Skeletal muscle cell (primary cell): ENCODE measurements around the gene ZNF407.
A peak's percentile ranks its signal among the peaks of the same experiment; 100 is the strongest.

Source experiments
- DNase-seq: peaks from one replicate; pipeline ENCODE4 v3.0.0-alpha.2; 2010; ENCODE audit warnings: low read depth
- H3K4me3 ChIP-seq: 2 replicates; pipeline ENCODE4 v1.5.1; 2011; ENCODE audit warnings: low read depth, mild to moderate bottlenecking, control low read depth, low read length, moderate library complexity

ZNF407 gene

DNA sequence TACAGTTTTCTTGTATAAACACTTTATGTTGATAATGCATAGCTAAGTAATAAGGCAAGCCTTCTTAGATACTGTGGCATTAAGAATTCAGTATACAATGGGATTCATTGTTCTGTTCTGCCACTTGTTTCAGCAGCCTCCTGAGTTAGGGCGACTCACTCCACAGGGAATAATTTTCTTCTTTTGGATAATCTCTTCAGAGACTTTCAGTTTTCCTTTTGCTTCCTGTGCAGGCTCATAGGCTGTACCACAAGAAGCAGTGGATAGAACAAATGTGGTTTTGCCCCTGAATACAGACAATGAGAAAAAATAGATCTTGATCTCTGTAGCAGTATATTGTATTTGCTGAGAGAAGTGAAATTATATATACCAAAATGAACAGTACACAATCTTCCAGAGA, 298.0 kb downstream of the ZNF407 start:
- no peak for DNase-seq
- no peak overlapping the region for H3K4me3 ChIP-seq

DNA sequence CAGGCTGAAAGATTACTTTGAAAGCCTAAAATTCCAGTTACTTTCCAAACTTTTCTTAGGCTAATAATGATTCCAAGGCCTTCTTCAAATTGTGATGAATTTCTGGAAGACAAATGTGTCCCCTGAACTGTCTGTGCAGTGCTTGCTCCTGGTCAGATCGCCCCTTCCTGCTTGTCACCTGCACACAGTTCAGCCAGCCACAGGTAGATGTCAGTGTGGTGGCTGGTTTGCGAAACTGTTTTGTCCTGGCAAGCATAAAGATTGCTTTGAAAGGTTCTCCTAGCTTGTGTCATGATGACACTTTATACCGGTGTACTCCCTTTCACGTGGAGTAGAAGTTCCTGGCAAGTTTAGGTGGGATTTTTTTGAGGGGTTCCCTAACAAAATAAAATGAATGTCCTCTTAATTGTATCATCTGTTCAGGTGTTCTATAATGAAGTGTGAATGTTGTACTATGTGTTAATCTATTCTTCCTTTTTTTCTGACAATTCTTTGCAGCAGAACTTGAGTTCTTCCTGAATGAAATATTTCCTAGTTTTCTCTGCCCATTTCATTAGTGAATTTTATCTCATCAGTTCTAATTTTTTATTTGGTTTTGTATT, 298.8 kb downstream of the ZNF407 start:
- no peak overlapping the region for H3K4me3 ChIP-seq
- no peak for DNase-seq

DNA sequence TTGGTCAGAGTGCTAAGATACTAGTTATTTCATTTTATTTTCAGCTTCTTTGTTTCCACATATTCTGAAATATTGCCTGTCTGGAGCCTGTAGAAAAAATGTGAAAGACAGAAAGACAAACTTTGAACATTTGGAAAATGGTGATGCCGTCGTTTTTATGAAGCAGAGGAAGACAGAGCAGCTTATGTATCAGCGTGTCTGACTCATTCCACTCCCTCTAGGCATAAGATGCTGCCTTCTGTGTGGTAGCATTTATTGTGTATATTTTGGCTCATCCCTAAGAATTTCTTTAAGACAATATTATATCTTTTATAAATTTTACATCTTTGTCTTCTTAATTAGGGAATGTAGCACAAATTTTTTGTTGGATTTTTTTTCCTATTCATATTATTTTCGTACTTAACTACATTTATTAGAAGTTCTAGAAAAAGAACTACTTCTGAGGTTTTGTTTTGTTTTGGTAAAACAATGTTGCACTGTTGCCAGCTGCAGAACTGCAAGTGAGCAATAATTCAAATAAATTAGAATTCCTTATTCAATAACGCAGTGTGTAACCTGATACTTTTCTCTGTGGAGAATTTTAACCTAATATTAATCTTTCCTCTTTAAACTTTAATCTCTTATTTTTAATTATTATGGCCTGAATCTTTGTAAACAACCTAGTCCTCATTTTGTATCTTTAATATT, 300.4 kb downstream of the ZNF407 start:
- H3K4me3 ChIP-seq: no peak overlapping the region
- DNase-seq: no peak

DNA sequence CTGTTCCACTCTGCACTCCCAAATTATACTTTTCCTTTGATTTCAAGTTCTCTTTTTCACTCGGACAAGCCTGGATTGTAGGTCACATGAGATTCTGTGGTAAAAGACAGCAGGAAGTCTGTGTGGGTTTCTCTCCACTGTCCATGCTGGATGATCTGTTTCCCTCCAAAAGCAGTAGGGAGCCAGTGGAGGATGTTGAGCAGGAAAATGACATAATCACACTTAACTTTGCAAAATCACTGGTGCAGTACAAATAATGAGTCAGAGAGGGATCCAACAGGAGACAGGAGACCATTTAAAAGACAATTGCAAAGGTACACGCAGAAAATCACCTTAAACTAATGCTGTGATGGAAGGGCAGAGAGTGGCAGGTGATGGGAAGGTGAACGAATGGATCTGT, 301.3 kb downstream of the ZNF407 start:
- H3K4me3 ChIP-seq: no peak overlapping the region
- DNase-seq: peak; percentile 44

DNA sequence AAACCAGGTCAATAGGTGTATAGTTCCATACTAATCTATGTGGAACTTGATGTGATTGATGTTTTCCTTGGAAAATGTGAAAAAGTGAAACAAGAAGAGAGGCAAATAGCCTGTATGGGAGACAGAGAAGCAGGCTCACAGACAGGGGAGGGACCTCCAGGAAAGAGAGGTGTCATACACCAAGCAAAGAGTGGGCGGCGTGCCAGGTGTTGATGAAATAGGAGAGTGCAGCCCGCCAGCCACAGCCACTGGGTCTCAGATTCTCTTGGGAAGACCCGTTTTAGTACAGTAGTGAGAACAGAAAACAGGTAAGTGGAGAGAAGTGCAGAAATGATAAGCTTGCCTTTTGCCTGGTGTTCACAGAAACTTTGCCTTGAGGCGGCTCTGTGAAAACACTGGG, 301.9 kb downstream of the ZNF407 start:
- no peak overlapping the region for H3K4me3 ChIP-seq
- DNase-seq: no peak

DNA sequence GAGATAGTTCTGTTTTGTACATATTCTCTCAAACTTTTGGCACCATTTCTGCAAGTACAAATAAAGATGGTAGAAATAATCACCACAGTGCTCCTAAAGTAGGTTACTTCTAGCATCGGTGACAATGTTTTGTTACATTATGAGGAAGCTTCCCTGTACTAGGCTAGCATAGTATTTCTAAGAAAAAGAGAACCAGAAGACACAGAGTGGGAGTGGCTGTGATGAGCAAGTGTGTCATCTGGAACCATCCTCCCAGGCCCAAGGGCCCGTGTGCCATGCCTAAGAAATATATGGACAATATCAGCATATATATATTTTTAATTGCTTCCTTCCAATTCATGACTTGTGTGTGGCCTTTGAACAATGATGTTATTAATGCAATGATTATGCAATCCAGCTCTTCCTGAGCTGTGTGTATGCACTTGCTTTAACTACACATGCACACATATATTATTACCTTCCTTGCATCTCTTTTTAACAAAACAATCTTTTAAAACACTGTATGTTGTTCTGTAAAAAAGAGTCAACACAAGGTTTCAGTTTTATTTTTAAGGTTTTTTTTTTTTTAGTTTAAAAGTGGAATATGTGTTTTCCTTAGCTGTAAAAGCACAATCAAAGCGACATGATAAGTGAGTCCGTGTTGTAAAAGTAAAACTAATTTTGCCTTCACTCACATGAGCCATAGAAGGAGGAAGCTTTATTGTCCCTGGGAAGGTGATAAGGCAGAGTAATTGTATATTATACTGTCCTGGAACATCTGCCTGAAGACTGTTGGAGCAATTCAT, 303.9 kb downstream of the ZNF407 start:
- no peak for DNase-seq
- H3K4me3 ChIP-seq: no peak overlapping the region

DNA sequence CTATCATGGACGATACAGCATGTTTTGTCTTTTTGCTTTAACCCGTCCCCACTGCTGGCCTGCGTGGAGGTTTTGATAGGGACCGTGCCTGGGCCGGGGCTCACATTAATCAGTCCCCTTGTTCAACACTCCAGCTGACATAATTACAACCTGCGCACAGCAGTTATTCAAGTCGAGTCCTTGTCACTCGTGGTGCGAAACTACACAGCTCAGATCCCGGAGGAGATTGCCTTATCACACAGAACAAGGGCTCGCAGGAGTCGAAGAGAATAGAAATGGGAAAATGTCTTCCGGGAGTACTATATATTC, 304.4 kb downstream of the ZNF407 start:
- DNase-seq: no peak
- no peak overlapping the region for H3K4me3 ChIP-seq

DNA sequence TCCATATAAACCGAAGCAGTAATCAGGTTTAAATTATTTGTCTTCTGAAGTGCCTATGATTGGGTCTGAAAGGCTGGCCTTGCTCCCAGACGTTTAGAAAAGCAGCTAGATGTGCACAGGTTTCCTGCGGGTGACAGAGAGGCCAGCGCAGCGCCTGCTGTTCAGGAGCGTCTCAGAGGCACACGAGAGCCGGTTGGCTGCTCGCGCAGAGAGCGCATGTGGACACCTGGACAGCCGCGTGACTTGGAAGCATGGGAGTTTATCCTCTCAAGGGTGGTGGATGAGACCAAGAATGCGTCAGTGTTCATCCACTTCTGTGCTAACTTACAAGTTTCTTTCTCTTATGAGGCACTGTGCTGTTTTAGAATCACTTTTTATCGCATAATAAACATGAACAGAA, 307.6 kb downstream of the ZNF407 start:
- peak overlapping the region; percentile 17 for H3K4me3 ChIP-seq
- peak; percentile 39 for DNase-seq

DNA sequence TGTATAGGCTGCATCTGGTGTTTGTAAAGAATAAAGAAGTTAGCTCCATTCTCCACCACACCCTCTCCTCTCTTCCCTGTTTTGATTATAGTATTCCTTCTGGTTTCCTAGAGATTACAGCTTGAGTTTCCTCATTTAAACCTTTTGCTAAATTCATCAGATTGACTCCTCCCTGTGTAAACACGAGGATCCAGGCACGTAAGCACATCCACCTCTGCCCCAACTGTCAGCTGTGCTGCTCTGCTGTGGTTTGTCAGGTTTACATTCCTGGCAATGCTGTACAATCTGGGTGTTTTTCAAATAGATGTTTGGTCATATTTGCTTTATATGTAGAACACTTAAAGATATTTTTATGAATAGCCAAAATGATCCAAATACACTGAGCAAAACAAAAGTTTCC, 308.5 kb downstream of the ZNF407 start:
- peak; percentile 41 for DNase-seq
- H3K4me3 ChIP-seq: peak overlapping the region; percentile 20

DNA sequence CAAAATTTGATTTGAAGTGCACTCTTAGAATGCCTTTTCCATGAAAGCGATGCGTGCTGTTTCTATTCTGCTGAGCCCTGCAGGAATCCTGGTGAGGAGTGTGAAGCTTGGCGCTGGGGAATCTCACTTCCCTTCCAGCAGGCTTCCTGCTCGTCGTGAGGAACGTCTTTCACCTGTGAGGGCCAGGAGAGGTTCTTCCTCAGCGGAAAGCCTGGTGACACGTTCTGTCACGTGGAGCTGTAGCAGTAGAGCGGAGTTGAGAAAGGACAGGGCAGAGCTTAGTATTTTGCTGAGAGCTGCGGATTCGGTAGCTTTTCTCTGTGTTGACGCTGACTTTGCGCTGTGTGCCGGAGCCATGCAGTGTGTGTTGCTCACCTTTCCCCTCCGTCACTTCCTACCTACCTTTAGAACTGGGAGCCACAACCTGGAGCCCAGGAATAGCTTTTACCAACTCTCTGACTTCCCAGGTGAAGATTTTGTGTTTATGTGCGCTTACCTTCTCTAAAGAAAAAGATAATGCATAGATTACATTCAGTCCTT, 316.5 kb downstream of the ZNF407 start:
- no peak for DNase-seq
- no peak overlapping the region for H3K4me3 ChIP-seq

DNA sequence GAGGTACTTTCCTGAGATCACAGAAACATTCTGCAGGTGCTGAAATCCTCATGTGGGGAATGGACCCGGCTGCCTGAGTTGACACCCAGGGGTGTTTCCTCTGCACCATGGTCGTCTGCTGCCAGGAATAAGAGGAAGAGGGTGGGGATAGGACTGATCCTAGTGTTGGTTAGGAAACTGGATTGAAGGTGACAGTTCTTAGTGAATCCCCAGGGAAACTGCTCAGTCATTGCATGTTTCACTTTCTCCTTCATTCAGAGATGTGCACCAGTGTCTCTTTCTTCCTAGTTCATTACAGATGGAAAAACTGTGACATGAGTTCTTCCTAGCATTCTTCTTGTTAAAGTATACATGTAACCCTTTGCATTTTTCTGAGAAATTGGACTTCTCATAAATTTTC, 317.0 kb downstream of the ZNF407 start:
- no peak overlapping the region for H3K4me3 ChIP-seq
- no peak for DNase-seq

DNA sequence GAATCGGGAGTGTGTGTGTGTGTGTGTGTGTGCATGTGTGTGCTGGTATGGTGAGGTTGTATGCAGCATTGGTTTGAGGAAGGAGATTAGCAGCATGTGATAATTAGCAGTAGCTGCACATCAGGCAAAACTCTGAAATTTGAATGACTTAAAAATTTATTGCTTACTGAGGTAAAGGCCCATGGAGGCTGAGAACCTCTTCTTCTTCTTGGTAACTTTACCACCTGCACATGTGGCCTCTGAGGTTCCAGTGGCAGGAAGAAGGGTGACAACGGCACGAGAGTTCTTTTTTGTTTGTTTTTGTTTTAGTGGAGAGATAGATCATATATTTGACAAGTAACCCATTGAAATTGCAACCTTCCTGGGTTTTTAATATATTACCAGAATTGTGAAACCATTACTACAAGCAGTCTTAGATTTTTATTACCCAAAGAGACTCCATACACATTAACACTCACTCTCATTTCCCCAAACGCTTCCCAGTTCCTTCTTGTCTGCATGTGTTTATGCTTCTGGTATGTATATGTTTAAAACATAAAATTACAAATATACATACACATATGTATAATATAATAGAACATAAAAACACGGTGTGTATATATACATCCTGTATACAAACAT, 319.2 kb downstream of the ZNF407 start:
- DNase-seq: no peak
- no peak overlapping the region for H3K4me3 ChIP-seq

DNA sequence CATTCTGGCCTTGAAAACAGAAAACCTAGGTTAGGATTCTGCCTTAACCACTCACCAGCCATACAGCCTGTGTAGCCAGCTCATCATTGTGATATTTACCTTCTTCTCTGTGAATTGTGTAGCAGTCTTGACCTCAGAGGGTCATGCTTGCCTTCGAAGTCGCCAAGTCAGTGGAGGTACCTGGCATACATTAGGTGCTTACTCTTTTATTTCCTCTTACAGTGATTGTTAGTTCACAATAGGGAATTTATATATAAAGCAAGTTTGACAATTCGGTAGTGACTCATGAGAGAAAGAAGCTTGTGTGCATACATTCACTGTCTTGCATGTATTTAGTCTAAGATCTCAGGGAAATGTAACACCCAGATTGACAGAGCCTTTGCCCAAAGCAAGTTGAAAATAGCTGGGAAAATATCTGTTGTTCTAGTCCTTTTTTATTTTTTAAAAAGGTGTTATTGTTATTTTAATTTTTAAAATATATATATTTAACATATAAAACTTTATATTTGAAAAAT, 320.7 kb downstream of the ZNF407 start:
- no peak for DNase-seq

DNA sequence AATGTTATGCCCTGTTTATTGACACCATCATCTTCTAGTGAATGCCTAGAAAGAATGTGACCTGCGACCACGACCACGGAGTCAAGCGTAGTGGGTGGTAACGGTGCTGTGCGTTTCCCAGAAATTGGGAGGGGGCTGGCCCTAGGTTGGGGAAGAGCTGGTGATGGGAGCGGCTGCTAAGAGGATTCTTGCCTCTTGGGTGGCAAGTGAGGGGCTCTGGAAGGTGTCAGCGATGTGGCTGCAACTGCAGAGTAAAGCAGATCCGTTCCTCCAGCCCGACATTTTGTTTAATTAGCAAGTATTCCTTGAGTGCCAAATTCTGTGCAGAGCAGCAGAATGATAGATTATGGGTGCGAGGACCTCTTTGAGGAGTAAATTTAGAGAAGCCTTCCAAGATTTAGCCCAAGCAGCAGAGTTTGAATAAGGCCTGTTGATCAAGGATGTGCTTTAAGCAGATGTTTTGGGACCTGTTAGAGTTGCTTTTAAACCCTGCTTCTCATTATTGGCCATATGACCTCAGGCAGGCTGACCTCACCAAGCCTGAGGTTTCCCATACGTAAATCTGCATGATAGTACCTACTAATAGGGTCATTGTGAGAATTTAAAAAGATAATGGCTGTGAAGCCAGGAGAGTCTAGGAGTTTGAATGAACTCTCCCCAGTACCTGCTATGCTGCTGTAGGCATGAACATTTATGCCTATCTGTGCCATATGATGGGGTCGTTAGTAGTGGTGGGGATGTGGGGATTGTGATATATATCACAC, 323.6 kb downstream of the ZNF407 start:
- H3K4me3 ChIP-seq: no peak overlapping the region
- no peak for DNase-seq

More for the DNA sequence above, 320.7 kb downstream of the ZNF407 start:
- H3K4me3 ChIP-seq: no peak overlapping the region

DNA sequence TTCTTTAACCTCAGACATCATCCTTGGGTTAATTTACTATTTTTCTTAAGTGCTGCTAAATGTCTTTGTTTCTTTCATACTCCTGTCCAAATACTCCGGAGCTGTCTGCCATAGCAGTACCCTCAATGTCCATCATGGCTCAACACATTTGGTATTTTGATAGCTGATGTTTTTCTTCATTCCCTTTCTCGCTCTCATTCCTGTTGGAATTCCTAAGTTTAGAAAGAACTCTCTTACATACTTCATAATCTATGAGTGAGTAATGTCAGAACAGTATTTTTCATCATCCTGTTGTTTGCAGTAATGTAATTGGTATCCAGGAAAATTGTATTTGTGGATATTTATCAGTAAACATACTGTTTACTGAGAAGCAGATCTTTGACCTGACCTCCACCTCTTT, 328.4 kb downstream of the ZNF407 start:
- H3K4me3 ChIP-seq: no peak overlapping the region
- DNase-seq: no peak

DNA sequence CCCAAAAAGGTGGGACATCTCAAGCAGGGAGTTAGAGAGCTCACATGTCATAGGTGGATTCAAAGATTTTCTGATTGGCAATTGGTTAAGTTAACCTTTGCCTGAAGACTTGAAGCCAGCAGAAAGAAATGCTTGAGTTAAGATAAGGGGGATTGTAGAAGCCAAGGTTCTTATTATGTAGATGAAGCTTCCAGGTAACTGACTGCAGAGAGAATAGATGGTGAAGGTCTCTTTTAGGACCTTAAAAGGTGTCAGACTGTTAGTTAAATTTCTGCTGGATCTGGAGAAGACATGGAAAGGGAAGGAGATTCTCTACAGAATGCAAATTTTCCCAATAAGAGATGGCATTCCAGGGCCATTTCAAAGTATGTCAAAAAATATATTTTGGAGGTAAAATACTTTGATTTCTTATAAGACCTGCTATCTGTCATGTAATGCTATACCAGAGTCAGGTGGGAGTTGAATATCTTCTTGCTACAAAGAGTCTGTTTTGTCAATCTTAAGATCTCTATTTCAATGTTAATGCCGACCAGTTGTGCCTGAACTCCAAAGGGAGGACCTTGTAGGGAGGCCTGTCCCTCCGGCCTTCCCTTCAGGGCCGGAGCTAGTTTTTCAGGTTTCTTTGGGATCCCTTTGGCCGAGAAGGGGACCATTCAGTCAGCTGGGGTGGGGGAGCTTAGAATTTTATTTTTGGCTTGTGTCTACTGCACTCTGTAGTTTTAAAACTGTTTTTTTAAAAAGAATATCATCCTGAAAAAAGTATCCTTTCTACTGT, 330.7 kb downstream of the ZNF407 start:
- no peak overlapping the region for H3K4me3 ChIP-seq
- DNase-seq: no peak

DNA sequence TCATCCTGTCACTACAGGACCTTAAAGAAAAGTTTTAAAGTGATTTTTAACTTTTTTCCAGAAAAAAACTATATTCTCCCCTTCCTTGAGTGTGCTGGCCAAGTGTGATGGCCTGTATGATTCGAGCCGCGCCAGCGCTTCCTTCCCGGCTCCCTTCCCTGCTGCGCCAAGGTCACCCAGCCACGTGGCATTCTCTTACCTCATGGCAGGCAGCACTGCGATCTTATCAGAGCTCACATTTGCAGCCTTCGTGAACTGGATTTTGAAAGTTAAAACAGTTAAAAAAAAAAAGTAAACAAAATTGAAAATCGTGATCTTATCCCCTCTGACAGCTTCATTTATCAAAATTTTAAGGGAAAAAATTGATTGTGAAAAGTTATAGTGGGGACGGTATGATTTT, 331.4 kb downstream of the ZNF407 start:
- H3K4me3 ChIP-seq: no peak overlapping the region
- DNase-seq: no peak

DNA sequence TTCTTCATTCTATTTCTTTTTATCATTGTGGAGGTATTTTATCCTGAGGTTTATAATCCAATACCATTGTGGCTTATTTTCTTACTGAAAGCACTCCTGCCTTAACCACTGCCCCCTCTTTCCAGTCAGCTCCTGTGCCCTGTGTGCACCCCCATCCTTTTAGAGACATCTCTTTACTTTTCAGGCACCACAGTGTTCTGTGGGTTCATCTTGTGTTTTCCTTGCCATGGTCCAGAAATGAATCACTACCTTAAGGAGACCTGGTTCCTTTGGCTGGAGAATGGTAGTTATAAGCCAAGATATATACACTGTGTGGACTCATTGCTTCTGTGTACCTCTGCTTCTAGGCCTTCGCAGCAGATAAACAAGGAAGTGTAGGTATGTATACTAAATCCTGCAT, 332.9 kb downstream of the ZNF407 start:
- no peak for DNase-seq
- no peak overlapping the region for H3K4me3 ChIP-seq

DNA sequence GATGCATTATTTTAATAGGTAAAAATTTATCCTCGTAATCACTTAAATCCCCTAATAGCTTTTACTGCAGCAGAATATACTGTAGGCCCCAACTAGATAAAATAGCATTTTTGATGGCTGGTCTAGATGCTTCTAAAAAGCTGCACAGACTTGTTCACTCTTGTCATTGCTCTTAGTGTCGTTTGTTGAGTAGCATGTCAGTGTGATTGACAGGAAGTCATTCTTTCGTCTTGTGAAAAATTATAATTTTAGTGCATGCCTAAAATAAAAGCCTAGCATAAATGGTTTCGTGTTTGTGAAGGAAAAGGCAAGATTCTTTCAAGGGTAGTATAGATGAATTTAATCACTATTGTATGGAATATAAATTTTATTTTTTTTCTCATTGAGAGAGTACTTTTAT, 336.3 kb downstream of the ZNF407 start:
- H3K4me3 ChIP-seq: no peak overlapping the region
- no peak for DNase-seq
